GM18909 (cell line): ENCODE measurements around the gene MARVELD1.

Source experiments
- ATAC-seq: cut with Tn5 transposase; IDR thresholded peaks from one replicate; pipeline ENCODE4 v1.9.1; 2021; ENCODE audit warnings: mild to moderate bottlenecking; ENCODE audit not compliant: unreplicated experiment, poor library complexity

MARVELD1 gene

DNA sequence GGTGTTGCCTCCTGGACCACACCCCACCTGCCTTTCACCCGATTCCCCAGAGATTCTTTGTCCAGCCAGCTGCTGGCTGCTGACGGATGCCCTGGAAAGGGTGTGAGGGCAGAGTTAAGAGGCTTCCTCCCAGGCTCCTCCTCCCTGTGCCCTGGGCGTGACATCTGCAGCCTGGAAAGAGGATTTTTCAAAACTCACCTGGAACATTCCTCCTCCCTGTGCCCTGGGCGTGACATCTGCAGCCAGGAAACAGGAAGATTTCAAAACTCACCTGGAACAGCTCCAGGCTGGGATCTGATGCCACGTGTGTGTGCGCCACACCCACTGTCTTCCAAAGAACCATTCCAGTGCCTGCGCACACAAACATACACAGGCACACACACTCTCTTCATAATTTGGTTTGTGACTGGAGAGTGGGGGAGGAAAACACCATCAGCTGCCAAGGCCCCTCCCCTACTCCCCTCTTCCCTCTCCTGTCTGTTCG lies 5.2 kb downstream of the MARVELD1 start:
- ATAC-seq: no peak

DNA sequence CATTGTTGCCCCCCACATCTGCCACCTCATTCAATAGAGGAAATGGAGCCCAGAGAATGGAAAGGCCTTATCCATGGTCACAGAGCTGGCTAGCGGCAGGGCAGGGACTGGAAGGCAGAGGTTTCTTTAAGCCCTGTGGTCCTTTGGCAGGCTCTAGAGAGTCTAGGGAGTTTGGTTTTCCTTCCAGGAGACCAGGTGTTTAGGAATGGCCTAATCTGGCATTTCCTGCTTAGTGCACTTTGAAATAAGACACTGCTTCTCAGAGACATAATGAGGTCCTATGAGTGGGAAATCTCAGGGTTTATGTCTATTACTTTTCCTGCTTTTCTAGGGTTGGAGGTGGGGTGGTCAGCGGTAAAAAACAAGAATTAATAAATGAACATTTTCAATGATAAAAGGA lies 6.1 kb downstream of the MARVELD1 start:
- no peak for ATAC-seq

DNA sequence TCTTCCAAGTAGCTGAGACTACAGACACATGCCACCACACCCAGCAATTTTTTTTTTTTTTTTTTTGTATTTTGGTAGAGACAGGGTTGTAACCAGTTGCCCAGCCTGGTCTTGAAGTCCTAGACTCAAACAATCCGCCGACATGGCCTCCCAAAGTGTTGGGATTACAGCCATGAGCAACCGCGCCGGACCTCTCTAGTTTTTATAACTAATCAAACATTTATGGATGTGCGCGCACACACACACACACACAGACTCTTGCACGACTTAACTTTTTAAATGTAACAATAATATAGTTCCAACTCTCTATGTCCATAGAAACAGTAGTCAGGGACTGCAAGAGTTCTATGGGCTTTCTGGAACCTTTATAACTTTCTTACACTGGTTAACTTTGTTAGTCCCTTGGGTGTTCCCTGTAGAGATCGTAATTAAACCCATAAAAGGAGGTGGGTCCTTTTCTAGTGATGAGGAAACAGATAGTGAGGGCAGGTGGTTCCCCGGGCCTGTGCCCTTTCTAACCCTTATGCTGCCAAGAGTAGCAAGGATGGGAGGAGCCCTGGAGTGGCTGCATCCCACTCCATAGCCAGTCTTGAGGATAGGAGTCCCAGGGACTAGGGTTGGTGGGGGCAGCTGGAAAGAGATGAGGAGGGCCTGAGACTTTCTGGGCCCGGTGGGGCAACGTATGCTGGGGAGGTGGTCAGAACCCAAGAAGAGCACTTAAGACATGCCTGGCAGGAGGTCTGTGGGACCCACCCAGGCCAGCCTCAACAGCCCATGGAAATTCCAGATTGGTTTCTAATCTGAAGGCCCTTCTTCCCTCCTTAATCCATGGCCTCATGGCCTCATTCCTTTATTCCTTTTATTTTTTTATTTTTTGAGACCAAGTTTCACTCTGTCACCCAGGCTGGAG lies 8.6 kb downstream of the MARVELD1 start:
- ATAC-seq: no peak

DNA sequence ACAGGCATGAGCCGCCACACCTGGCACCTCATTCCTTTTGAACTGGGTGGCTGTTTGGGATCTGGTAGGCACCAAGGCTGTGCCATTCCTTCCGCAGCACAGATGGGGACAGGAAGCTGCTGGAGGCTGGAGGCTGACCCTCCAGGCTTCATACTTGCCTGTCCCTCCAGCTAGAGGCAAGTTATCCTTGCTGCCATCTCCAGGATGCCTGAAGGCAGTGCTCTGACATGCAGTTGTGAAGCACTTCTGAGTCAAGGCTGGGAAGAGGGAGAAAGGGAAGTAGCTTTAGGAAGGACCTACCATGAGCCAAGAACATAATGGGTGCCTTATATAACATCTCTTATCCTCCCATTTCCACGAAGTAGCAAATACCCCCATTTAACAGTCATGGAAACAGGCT lies 9.5 kb downstream of the MARVELD1 start:
- ATAC-seq: no peak

DNA sequence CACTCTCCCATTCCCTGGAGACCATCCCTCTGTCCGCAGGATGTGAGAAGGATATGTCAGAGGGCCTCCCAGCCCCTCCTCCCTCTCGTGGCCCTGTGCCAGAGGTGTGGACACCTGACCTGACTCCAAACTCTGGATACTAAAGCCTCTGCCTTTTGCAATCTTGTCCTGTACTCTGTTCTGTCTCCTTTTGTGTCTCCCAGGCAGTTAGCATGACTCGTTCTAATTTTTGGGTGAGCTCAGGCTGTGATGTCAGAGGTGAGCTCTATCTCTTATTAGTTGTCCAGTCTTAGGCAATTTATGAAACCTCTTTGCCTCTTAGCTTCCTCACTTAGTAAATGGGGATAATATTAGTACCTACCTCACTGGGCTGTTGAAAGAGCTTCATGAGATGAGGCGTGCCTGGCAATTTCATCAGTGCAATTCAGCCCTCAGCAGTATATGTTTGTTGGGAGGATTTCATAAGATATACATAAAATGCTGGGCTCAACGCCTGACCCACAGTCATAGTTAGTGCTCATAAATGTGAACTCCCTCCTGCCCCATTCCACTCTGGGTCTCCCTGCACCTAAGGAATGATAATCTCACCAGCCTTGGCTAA lies 10.9 kb downstream of the MARVELD1 start:
- ATAC-seq: no peak

DNA sequence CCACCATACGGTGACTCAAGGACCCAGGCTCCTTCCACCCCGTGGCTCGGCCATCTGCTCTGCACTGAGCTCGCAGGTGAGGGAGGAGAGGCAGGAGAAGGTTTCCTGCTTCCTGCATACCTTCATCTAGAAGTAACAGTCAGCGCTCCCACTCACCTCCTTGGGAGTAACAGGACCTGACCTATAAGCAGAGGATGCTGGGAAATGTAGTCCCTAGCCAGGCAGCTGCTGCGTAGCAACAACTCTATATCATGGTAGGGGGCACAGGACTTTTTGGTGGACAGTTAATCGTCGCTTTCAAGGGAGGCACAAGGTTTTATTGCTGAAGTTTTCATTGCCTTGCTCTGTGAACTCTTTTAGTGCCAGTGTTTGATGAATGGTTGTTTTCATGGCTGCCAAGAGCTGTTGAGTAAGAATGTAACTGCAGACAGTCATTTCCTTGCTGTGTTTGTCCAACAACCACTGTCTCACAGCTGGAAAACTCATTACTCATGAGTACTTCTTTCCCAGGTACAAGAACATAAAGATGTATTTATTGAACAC lies 13.2 kb downstream of the MARVELD1 start:
- ATAC-seq: no peak

DNA sequence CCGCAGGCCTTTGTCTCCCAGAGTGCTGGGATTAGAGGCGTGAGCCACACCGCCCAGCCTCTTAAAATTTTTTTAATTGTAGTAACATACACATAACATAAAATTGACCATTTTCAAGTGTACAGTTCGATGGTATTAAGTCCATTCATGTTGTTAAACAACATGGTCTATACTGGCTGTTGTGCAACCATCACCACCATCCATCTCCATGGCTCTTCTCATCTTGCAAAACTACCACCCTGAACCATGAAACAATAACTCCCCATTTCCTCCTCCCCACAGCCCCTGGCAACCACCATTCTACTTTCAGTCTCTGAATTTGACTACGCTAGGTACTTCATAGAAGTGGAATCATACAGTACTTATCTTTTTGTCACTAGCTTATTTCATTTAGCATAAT lies 15.5 kb downstream of the MARVELD1 start:
- ATAC-seq: no peak

DNA sequence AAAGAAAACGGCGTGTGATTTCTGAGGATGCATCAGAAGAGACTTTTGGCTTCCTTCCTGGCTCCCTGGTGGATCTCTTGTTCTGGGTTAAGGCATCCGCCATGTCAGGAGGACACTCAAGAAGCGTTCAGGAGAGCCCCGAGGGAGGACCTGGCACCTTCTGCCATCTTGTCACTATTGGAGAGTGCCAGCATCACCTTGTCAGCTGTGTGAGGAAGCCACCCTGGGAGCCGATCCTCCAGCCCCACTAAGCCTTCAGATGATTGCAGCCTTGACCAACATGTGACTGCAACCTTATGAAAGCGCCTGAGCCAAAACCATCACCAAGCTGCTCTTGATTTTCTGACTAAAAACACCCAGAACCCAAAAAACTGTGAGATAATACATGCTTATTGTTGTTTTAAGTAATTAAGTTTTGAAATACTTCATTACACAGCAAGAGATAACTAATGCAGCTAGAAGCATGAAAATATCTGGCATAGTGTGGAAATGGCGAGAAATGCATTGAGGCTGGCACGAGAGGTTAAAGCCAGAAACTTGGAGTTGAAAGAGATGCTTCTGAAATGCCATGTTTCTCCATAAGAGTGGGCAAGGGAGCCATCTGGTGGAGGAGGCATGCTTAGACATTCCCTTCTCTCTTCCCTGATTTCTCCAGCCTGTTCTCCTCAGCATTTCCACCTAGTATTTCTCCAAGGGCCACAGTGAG lies 18.0 kb downstream of the MARVELD1 start:
- ATAC-seq: no peak

DNA sequence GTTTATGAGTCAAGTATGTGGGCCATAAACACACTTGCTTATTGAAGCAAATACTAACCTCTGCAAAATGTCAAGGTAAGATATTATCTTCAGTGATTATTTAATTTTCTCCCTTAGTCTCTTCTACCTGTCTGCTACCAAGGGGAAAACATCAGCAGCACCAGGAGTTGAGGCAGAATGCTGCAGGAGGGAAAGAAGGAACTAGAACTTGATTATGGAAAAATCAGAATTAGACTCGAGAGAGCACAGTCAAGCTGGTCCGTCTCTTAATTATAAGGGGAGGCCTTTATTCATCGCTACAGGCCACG lies 18.5 kb downstream of the MARVELD1 start:
- no peak for ATAC-seq

DNA sequence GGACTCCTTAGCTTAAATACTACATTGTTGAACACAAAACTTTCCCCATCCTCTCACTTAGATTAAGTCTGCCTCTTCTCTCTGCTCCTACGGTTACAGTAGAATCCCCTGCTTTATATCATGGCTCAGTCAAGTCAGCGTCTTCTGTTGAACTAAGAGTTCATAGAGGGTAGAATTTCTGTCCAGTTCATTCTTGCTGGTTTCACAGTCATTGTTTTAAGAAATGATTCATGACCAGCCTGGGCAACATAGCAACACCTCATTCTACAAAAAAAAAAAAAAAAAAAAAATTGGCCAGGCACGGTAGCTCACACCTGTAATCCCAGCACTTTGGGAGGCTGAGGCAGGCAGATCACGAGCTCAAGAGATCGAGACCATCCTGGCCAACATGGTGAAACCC lies 19.7 kb downstream of the MARVELD1 start:
- no peak for ATAC-seq

DNA sequence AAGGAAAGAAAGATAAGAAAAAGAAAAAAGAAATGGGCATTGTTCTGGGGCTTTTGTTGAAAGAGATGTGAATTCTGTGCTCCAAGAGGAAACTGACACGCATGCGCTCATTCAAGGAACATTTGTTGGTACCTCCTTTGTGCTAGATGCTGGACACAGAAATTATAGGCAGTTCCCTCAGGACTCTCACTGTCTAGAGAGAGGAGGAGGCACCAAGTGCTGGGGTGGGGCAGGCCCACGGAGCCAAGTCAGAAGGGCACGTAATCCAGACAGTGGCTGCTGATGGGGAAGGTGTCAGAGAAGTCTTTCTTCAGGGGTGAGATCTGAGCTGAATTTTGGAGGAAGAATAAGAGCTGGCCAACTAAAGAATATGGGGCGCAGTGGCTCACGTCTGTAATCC lies 20.5 kb downstream of the MARVELD1 start:
- no peak for ATAC-seq

DNA sequence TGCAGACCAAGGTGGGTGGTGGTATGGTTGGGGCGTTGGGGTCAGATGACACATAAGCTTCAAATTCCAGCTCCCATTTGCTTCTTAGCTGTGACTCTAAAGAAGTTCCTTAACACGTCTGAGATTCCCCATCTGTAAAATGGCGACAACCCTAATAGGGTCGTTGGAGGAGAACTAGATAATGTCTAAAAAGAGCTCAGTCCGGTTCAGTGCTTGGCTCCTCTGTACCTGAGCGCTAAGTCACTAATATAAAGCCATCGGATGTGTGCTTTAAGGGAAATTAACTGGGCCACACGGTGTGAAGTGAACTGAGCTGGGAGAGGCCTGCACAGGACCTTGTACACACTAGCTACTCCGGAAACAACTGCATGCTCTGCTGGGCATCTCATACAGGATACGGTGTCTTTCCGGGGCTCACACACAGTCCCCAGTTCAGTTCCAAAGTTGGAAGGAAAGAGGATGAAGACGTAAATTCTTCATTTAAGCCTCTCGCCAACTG lies 22.9 kb downstream of the MARVELD1 start:
- peak; percentile 16 for ATAC-seq

DNA sequence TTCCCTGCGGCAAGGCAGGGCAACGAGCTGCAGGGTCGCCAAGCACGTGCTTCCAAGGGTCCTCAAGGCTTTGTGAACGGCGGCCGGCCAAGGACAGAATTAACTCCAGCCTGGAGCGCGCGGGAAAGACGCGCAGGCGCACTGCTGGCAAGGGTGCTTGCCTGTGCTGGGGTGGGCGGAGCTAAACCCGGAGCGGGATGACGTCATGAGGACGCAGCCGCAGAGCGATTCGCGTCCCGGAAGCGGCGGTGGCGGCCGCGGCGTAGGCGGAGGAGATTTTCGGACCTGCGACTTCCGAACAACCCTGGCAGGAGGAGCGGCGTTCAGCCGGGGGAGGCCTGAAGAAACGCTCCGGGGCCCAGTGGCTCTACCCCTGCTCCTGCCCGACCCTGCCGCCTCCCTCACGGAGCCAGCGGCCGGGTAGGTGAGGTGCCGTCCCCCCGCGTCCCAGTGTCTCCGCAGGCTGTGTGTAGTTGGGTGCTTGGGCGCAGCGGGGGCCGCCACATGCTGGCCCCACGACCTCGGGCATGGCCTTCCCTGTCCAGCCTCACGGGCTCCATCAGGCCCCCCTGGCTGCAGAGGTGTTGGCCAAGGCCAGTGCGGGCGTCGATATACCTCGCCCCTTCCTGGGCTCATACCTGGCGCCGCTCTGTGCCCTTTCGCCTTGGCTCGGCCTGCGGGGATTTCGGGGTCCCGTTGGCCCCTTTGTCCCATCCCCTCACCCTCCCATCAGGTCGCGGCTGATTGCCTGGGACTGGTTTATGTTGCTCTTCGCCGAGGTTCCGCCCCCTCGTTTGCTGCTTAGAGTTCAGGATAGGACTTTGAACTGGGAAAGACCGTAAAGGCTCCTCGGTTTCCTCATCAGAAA lies 23.6 kb downstream of the MARVELD1 start, which contains the start of gene ZFYVE27:
Gene ZFYVE27 (plus strand): TSS at position 227 of the 868 bp plus-strand sequence. CDS start 1,350 bp downstream, outside the sequence.
- peak; percentile 85 for ATAC-seq

DNA sequence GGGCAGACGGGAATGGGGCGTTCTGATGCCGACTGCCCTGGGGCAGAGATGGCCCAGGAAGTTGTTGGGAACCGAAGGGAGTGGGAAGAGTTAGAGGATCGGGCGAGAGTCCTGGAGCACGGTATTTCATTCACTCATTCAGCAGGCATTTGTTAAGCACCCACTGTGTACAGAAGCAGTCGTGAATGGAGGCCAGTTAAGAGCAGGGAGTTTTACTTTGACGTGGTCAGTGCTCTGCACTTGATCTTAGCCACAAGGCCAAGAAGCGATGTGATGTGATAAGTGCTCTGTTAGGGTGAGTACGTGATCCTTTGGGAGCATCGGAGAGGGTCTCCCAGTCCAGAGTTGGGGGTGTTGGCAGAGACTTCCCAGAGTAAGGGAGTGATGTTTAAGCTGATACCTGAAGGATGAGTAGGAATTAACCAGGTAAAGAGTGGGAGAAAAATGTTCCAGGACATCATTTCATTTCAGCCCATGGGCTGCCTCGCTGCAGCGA lies 24.3 kb downstream of the MARVELD1 start:
- peak; percentile 9 for ATAC-seq

DNA sequence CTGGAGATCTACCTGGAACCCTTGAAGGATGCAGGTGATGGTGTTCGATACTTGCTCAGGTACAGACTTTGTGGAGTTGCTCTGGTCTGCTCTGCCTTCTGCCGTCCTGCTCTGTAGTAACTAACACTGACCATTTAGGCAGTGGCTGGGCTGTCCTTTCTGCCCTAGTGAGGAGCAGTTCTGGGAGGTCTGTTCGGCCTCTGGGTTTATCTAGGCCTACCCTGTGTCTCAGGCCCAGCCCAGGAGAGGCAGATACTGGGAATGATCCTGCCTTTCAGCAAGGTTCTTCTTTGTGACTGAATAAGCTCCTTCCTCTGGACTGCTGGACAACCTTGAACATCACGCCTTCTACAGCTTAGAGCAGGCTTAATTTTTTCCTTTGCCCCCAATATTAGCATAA lies 25.1 kb downstream of the MARVELD1 start:
- ATAC-seq: no peak

DNA sequence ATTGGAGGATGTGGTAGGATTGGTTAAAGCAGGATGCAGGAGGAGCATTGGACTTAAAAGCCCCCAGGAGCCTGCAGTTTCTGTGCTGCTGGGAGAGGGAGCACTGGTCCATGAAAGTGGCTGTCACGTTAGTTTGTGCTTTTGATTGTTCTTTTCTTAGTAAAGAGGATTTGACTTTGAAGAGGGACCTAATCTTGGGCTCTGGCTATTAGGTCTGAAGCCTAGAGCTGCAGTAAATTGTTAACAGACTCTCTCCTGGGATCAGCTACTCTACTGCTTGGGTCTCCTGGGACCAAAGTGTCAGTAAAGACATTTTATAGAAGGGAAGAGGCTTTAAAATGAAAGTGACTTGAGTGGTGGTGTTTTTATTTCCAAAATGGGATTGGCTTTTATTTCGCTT lies 27.1 kb downstream of the MARVELD1 start:
- ATAC-seq: no peak

DNA sequence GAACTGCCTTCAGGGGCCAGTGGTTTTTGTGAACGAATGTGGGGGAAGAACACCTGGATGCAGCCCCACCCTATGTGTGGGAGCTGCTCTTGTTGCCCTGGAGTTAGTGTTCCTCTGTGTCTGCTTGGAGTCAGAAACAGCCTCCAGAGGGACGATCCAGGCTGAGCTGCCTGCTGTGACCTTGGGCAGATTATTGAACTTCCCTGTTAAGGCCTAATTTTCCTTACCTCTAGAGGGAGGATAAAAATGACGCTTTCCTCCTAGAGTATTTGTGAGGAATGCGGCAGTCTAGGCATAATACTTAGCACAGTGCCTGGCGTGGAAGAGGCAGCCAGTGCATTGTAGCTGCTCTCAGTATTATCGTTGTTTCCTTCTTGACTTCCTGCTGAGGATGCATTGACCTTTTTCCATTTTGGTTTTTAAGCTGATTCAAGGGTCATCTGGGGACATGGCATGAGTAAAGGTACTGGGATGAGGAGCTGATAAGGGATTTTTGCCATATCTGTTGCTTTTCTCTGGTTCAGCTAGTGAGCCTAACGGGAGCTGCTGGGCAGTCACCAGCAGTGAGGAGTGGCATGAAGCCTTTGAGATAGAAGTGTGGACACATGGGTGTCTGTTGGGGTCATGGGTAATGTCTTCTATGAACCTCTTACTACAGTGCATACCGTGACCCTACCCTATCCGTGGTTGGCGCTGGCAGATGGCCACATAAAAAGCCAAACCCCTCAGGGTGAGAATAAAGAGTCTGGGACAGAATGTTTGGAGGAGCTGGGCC lies 29.8 kb downstream of the MARVELD1 start:
- no peak for ATAC-seq

DNA sequence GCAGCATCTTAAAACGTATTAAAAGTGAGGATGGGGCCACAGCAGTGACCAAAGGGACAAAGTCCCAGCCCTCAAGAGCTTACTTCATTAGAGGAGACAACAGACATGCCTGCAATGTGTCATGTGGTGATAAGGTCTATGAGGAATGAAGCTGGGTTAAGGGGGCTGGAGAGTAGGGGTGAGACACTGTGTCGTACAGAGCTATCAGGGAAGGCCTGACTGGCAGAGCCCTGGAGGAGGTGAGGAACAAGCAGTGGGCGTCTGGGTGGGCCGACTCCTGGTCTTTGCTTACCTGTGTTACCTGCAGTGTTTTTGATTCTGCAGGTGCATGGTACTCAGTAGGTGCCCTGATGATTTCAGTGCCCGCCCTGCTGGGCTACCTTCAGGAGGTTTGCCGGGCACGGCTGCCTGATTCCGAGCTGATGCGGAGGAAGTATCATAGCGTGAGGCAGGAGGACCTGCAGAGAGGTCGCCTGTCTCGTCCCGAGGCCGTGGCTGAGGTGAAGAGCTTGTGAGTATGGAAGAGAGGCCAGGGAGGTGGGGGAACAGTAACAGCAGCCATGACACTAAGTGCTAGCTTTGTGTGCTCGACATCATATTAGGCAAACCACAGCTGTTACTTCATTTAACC lies 31.0 kb downstream of the MARVELD1 start:
- no peak for ATAC-seq
